Effector memory CD4-positive, alpha-beta T cell (primary cell): ENCODE data around the gene ITSN2.

Source experiments
- DNase-seq, 3 donors: peaks; one replicate each; pipeline ENCODE4 v3.0.0-alpha.2; 2020
- H3K27ac ChIP-seq: 2 replicates; pipeline ENCODE4 v1.7.0; 2013; ENCODE audit warnings: mild to moderate bottlenecking, low read length, moderate library complexity; ENCODE audit not compliant: insufficient read depth, poor library complexity, severe bottlenecking
- H3K27me3 ChIP-seq: replicated peaks from 2 replicates; pipeline ENCODE4 v1.7.0; 2013; ENCODE audit warnings: mild to moderate bottlenecking, low read length; ENCODE audit not compliant: insufficient read depth, control insufficient read depth, poor library complexity, severe bottlenecking
- H3K36me3 ChIP-seq: 2 replicates; pipeline ENCODE4 v1.7.0; 2013; ENCODE audit warnings: mild to moderate bottlenecking, low read length, moderate library complexity; ENCODE audit not compliant: control insufficient read depth, insufficient read depth
- H3K4me1 ChIP-seq: 2 replicates; pipeline ENCODE4 v1.7.0; 2013; ENCODE audit warnings: low read length, mild to moderate bottlenecking; ENCODE audit not compliant: control insufficient read depth, insufficient read depth, poor library complexity, severe bottlenecking
- H3K4me3 ChIP-seq: 2 replicates; pipeline ENCODE4 v1.7.0; 2013; ENCODE audit warnings: low read length, low read depth, mild to moderate bottlenecking; ENCODE audit not compliant: insufficient read depth, poor library complexity, severe bottlenecking
- H3K9me3 ChIP-seq: 2 replicates; pipeline ENCODE4 v1.7.0; 2013; ENCODE audit warnings: mild to moderate bottlenecking, low read length, moderate library complexity; ENCODE audit not compliant: control insufficient read depth

Gene ITSN2

GRCh38 chr2:24307961-24308360 is 52.4 kb downstream of the ITSN2 start:
- no peaks in the 10 kb centered on the region for H3K9me3 ChIP-seq
- H3K27me3 ChIP-seq: no peaks in the 10 kb centered on the region
- H3K36me3 ChIP-seq: peaks cover 70% of the 10 kb centered on the region
- no peak overlapping the region for H3K4me3 ChIP-seq
- no peaks in the 10 kb centered on the region for H3K4me1 ChIP-seq
- no peak overlapping the region for H3K27ac ChIP-seq
- no peak for DNase-seq

GRCh38 chr2:24304631-24305030 is 55.7 kb downstream of the ITSN2 start:
- no peak for DNase-seq
- Histone ChIP-seq H3K27me3 (no peaks in the 10 kb centered on the region), H3K4me1 (no peaks in the 10 kb centered on the region), H3K9me3 (no peaks in the 10 kb centered on the region), H3K27ac (no peak overlapping the region), H3K4me3 (no peak overlapping the region), H3K36me3 (peaks cover 72% of the 10 kb centered on the region)

GRCh38 chr2:24304098-24304497 is 56.2 kb downstream of the ITSN2 start:
- Histone ChIP-seq H3K27me3 (no peaks in the 10 kb centered on the region), H3K36me3 (peaks cover 72% of the 10 kb centered on the region), H3K4me3 (no peak overlapping the region), H3K9me3 (no peaks in the 10 kb centered on the region), H3K27ac (no peak overlapping the region), H3K4me1 (no peaks in the 10 kb centered on the region)
- no peak for DNase-seq

- Histone ChIP-seq H3K27ac (no peak overlapping the region), H3K4me3 (no peak overlapping the region), H3K9me3 (no peaks in the 10 kb centered on the region), H3K4me1 (no peaks in the 10 kb centered on the region), H3K27me3 (no peaks in the 10 kb centered on the region), H3K36me3 (peaks cover 65% of the 10 kb centered on the region)
- DNase-seq: no peak
Measured at GRCh38 chr2:24301599-24301998, 58.7 kb downstream of the ITSN2 start.

GRCh38 chr2:24297663-24298062 is 62.7 kb downstream of the ITSN2 start:
- H3K27me3 ChIP-seq: no peaks in the 10 kb centered on the region
- H3K9me3 ChIP-seq: no peaks in the 10 kb centered on the region
- no peak overlapping the region for H3K4me3 ChIP-seq
- H3K27ac ChIP-seq: no peak overlapping the region
- peaks cover 78% of the 10 kb centered on the region for H3K36me3 ChIP-seq
- no peaks in the 10 kb centered on the region for H3K4me1 ChIP-seq
- DNase-seq: no peak

- H3K9me3 ChIP-seq: no peaks in the 10 kb centered on the region
- no peak overlapping the region for H3K27ac ChIP-seq
- H3K4me3 ChIP-seq: no peak overlapping the region
- no peaks in the 10 kb centered on the region for H3K27me3 ChIP-seq
- peaks cover 11% of the 10 kb centered on the region for H3K36me3 ChIP-seq
- no peaks in the 10 kb centered on the region for H3K4me1 ChIP-seq
- DNase-seq: no peak
Measured at GRCh38 chr2:24287171-24287570, 73.2 kb downstream of the ITSN2 start.

GRCh38 chr2:24285484-24286152 is 74.7 kb downstream of the ITSN2 start:
- Histone ChIP-seq H3K9me3 (no peaks in the 10 kb centered on the region), H3K4me1 (no peaks in the 10 kb centered on the region), H3K27me3 (no peaks in the 10 kb centered on the region), H3K27ac (no peak overlapping the region), H3K4me3 (no peak overlapping the region), H3K36me3 (peaks cover 16% of the 10 kb centered on the region)
- no peak for DNase-seq

GRCh38 chr2:24280645-24281044 is 79.7 kb downstream of the ITSN2 start:
- H3K36me3 ChIP-seq: peaks cover 13% of the 10 kb centered on the region

GRCh38 chr2:24280161-24280560 is 80.2 kb downstream of the ITSN2 start:
- DNase-seq: no peak
- no peaks in the 10 kb centered on the region for H3K9me3 ChIP-seq
- H3K36me3 ChIP-seq: peaks cover 16% of the 10 kb centered on the region
- H3K4me3 ChIP-seq: no peak overlapping the region
- H3K4me1 ChIP-seq: no peaks in the 10 kb centered on the region
- no peaks in the 10 kb centered on the region for H3K27me3 ChIP-seq
- H3K27ac ChIP-seq: no peak overlapping the region

More at GRCh38 chr2:24280645-24281044, 79.7 kb downstream of the ITSN2 start:
- Histone ChIP-seq H3K4me1 (no peaks in the 10 kb centered on the region), H3K27ac (no peak overlapping the region), H3K9me3 (no peaks in the 10 kb centered on the region), H3K27me3 (no peaks in the 10 kb centered on the region), H3K4me3 (no peak overlapping the region)
- no peak for DNase-seq

GRCh38 chr2:24276349-24276899 is 83.9 kb downstream of the ITSN2 start:
- Histone ChIP-seq H3K27ac (no peak overlapping the region), H3K9me3 (no peaks in the 10 kb centered on the region), H3K4me3 (no peak overlapping the region), H3K27me3 (no peaks in the 10 kb centered on the region), H3K36me3 (peaks cover 44% of the 10 kb centered on the region), H3K4me1 (no peaks in the 10 kb centered on the region)
- no peak for DNase-seq
